Measurements from ENCODE around the gene PTGR2.

The PTGR2 gene

DNA sequence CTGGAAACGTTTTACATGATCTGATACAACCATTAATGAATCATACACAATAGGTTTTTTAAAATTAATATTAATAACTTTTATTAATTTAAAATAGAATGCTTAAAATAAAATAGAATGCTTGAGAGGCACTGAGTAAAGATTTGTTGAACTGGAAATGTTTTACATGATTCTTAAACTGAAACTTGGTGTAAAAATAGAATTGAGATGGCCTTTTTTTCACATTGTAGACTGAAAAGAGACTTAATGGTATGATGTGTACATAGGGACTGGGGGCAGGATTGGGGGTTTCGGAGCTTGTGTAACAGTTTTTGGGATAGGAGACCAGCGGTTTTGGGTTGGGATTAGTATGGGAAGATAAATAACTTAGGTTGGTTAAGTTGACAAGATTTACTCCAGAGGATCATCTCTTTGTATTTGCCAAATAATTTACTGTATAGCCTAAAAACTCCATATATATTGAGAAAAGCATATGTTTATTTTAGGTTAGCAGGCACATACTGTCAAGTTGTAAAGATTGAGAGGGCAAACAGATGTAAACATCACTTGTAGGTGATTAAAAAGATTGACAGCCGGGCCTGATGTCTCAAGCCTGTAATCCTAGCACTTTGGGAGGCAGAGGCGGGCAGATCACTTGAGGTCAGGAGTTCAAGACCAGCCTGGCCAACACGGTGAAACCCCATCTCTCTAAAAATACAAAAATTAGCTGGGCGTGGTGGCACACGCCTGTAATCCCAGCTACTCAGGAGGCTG, 33.0 kb downstream of the PTGR2 start:
- TF ChIP-seq, protein P1, sequence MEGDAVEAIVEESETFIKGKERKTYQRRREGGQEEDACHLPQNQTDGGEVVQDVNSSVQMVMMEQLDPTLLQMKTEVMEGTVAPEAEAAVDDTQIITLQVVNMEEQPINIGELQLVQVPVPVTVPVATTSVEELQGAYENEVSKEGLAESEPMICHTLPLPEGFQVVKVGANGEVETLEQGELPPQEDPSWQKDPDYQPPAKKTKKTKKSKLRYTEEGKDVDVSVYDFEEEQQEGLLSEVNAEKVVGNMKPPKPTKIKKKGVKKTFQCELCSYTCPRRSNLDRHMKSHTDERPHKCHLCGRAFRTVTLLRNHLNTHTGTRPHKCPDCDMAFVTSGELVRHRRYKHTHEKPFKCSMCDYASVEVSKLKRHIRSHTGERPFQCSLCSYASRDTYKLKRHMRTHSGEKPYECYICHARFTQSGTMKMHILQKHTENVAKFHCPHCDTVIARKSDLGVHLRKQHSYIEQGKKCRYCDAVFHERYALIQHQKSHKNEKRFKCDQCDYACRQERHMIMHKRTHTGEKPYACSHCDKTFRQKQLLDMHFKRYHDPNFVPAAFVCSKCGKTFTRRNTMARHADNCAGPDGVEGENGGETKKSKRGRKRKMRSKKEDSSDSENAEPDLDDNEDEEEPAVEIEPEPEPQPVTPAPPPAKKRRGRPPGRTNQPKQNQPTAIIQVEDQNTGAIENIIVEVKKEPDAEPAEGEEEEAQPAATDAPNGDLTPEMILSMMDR (IDR thresholded peaks at IDR 0.05; ENCODE audit: low read length, missing control alignments): no peak
- H3K4me3 ChIP-seq (replicated peaks; ENCODE audit: low read depth, low read length): no peak overlapping the region
- no peak for DNase-seq (ENCODE audit: low read depth)

DNA sequence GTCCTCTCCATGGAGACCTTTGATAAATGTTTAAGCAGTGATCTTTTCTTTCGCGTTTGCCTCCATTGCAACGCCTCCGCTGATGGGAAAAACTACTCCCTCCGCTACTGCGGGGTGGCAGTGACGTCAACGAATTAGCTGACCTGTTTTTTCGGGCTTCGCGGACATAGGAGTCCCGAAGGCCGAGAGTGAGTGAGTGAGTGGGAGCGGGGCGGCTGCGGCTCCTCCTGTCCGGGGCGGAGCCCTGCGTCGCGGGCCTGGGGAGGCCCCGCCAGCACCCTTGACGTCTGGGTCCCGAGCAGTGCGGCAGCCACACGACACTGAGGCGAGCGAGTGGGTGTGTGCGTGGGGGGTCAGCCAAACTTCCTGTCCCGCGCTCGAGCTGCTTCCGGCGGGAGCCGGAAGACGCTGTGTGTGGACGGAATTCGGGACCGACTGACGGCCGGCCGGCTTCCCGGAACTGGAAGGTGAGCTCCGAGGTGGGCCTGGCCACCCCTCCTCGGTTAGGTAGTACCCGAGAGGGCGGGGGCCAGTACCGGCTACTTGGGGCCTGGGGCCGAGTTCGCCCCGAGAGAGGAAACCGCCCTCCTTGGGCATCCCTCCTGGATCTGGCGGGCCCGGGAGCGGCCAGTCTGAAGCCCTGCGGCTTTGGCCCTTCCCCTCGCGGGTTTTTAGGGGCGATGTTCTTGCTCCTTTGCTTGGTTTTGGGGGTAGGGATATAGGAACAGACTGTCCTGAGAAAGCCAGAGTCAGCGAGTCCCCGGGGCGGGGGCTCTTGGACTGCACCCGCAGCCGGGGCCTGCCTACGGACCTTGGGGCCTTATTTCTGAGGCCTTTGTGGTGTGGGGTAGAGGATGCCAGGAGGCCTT, 35.1 kb downstream of the PTGR2 start, which contains the start of gene ZNF410:
TSS of gene ZNF410 (plus strand) at position 411 of the 869 bp plus-strand sequence. CDS start 5,317 bp downstream, outside the sequence.
- peak within 1 kb of the TSS; percentile 89 for H3K4me3 ChIP-seq (replicated peaks; ENCODE audit: low read depth, low read length)
- DNase-seq (ENCODE audit: low read depth): peak; percentile 98
- TF ChIP-seq, protein P1 (IDR thresholded peaks at IDR 0.05; ENCODE audit: low read length, missing control alignments): no peak

DNA sequence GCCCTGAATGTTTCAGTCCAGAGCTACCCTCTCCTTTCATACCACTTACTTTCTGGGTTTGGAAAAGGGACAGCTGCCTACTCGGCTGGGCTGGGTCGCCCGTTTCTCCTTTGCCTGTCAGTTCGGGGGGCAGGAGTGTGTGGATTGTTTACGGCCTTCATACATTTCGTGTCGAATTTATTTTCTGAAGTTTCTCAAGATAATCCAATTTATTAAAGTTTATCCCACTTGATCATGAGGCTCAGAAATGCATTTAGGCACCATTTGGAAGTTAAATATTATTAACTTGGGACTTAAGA, 35.6 kb downstream of the PTGR2 start:
- no peak for DNase-seq (ENCODE audit: low read depth)
- TF ChIP-seq, protein P1 (IDR thresholded peaks at IDR 0.05; ENCODE audit: low read length, missing control alignments): no peak
- peak overlapping the region; percentile 89 for H3K4me3 ChIP-seq (replicated peaks; ENCODE audit: low read depth, low read length)

DNA sequence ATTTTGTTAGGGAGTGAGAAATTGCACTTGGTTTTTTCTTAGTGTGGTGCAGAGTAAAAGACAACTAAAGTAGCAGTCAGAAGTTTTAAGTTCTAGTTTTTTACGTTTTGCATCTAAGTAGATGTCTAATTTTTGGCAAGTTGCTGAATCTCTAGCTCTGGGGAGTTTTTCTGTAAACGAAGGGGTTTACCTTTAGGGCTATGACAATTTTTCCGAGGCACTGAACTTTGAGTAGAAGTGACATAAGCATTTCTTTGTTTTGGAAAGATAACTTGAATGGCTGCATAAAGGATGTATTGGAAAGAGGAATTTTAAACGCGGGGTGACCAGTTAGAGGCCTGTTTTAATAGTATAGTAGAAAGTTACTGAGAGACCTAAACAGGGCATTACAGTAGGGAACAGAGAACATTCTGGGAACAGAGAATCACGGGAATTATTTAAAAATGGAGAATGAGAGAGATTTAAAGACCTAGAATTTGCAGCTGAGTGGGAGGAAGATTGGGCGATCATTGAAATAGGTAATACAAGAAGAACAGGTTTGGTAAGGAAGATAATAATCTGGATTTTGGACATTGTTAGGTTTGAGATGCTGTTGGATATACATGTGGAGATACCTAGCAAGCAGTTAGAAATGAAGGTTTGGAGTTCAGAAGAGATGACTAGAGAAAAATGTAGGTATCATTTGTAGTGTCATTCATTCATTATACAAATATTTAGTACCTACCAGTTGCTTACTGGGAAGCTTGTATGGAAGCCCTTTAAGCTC, 36.2 kb downstream of the PTGR2 start:
- DNase-seq (ENCODE audit: low read depth): no peak
- peak overlapping the region; percentile 89 for H3K4me3 ChIP-seq (replicated peaks; ENCODE audit: low read depth, low read length)
- TF ChIP-seq, protein P1 (IDR thresholded peaks at IDR 0.05; ENCODE audit: low read length, missing control alignments): no peak

DNA sequence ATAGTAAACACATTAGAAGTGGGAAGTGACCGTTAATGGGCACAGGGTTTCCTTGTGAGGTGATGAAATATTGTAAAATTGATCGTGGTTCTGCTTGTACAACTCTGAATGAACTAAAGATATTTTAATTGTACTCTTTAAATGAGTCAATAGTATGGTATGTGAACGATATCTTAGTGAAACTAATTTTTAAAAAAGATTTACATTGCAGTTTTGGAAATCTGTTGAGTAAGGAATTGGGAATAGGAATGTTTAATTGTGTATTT, 36.8 kb downstream of the PTGR2 start:
- TF ChIP-seq, protein P1 (IDR thresholded peaks at IDR 0.05; ENCODE audit: low read length, missing control alignments): no peak
- peak; percentile 20 for DNase-seq (ENCODE audit: low read depth)
- peak overlapping the region; percentile 89 for H3K4me3 ChIP-seq (replicated peaks; ENCODE audit: low read depth, low read length)

DNA sequence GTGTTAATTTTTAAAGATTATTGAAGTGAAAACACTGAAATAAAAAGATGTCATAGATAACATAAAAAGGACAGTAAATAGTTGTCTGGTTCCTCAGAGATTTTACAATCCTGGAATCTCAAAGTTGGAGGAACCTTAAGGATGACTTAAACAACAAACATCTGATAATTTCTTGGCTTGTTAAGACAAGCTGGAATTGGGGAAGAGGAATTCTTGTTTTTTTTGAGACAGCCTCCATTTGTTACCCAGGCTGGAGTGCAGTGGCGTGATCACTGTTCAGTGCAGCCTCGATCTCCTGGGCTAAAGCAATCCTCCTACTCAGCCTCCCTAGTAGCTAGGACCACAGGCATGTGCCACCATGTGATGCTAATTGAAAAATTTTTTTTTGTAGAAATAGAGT, 37.3 kb downstream of the PTGR2 start:
- DNase-seq (ENCODE audit: low read depth): no peak
- TF ChIP-seq, protein P1 (IDR thresholded peaks at IDR 0.05; ENCODE audit: low read length, missing control alignments): no peak
- peak overlapping the region; percentile 89 for H3K4me3 ChIP-seq (replicated peaks; ENCODE audit: low read depth, low read length)
